ENCODE results near the gene HTRA1.

GRCh38 chr10:122498521-122498920 lies 37.2 kb downstream of the HTRA1 start:
- TF ChIP-seq CTCF (conservative IDR thresholded peaks at IDR 0.05; ENCODE audit: low read depth, low read length) (no peak), EZH2 (IDR thresholded peaks at IDR 0.05; ENCODE audit: borderline replicate concordance, low read depth, low read length, poor library complexity, severe bottlenecking) (no peak)
